GM04503 (cell line): ENCODE data around the gene TPRN.

Experiments
- DNase-seq: peaks from one replicate; pipeline ENCODE4 v3.0.0-alpha.2; 2012; ENCODE audit warnings: low read depth

Gene TPRN

GRCh38 chr9:137224830-137225694, 24.5 kb upstream of the TPRN start, which contains the start of gene CYSRT1:
Gene CYSRT1 (plus strand): TSS chr9:137225174. CDS start chr9:137225622, 448 bp downstream.
- DNase-seq, result no peak

- DNase-seq, result peak; percentile 86
Observed at GRCh38 chr9:137223078-137223970, 22.8 kb upstream of the TPRN start.

DNA sequence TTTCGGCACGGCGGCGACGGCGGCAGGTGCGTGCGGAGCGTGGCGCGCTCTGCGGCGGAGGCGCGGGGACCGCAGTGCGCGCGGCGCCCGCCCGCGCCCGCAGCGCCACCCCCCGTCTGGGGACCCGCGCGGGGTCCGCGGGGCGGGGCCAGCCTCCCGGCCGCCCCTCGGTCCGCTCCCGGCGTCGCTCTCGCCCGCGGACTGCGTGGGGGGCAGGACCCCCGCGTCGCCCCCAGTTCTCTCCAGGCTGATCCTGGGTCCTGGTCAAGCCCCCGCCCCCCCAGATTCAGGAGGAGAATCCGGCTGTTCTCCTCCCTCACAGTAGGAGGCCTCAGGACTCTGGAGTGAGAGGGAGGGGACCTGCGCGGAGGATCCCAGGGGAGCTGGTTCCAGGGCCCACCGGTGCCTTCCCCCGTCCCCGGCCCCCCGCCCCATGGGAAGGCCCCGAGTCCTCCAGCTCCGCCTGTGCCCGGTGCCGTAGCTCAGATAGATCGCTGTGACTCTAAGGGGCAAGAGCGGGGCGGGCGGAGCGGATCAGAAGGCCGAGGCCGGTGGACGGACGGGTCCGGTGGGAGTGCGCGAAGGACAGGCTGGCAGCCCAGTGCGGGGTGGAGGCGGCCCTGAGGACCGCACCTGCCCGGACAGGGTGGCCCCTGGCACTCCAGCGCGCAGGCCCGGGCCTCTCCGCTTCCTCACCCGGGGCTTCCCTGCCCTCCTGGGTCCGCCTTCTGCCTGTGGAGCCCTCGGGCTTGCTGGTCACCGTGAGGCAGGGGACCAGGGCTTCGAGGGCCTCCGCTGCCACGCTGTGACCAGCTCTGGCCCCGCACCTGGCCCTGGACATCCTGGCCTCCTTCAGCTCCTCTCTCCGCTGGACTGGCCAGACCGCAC, 21.9 kb upstream of the TPRN start, which contains the start of gene RNF208:
RNF208 (minus strand) TSS at position 51 of the 888 bp plus-strand sequence. CDS start 1,028 bp downstream, outside the sequence.
- DNase-seq, result no peak

DNA sequence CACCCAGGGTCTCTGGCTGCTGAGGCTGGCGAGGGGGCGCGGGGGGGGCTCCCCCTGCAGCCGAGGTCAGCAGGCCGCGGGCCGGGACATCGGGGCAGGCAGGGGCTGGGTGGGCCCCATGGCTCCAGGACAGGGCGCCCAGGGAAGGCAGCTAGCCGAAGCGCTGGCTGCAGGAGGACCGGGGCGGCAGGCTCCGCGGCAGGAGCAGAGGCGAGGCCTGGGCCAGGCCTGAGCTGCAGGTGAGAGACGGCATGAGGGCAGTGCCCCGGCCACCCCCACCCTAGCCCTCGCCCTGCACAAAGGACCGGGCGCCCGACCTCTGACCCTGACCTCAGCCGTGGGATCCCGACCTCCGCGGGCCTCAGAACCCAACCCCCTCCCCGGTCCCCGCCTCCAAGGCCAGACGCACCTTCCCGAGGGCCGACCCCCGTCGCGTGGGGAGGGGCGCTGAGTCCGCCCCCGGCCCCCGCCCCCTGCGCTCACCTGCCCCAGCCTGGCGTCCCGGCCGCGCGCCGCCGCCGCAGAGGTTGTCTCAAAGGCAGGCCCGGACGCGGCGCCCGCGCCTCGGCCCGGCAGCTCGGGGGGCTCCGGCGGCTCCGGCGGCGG, 21.1 kb upstream of the TPRN start:
- DNase-seq, result no peak

GRCh38 chr9:137221095-137221505, 20.6 kb upstream of the TPRN start:
- DNase-seq, result no peak

DNA sequence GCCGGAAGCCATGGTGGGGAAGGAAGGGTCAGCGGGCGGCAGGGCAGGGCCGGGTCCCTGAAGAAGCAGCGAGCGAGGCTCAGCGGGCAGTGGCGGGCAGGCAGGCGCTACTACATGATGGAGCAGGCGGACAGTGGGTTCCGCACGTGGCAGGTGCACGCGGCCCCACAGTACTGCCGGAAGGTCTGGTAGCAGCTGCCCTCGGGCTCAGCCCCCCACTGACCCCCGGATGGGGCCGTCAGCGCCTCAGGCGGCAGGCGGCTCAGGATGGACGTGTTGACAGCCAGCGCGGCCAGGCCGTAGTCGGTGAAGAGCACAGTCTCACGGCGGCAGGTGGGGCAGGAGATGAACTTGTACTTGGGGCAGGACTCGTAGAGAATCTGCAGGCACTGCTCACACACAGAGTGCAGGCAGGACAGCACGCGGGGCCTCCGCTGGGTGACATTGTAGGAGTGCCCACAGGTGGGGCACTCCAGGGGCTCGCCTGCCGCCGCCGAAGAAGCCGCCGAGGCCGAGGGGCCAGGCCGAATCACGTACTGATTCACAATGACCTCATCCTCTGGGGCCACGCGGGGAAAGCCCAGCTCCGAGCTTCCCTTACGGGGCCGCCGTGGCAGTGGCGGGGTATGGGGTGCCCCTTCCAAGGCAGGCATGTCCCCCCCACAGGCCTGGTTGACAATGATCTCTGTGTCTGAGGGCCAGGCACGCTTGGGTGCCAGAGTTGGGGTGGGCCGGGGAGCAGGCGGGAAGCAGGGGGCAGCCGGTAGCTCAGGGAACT, 20.0 kb upstream of the TPRN start:
- no peak for DNase-seq

- DNase-seq, result no peak
Observed at GRCh38 chr9:137219757-137220316, 19.3 kb upstream of the TPRN start.

- DNase-seq, result no peak
Observed at GRCh38 chr9:137218754-137219271, 18.3 kb upstream of the TPRN start.

- no peak for DNase-seq
Observed at GRCh38 chr9:137218212-137218753, 17.7 kb upstream of the TPRN start.

- no peak for DNase-seq
Observed at GRCh38 chr9:137217276-137218211, 17.0 kb upstream of the TPRN start.

GRCh38 chr9:137216188-137216965, 15.8 kb upstream of the TPRN start:
- DNase-seq, result no peak

DNA sequence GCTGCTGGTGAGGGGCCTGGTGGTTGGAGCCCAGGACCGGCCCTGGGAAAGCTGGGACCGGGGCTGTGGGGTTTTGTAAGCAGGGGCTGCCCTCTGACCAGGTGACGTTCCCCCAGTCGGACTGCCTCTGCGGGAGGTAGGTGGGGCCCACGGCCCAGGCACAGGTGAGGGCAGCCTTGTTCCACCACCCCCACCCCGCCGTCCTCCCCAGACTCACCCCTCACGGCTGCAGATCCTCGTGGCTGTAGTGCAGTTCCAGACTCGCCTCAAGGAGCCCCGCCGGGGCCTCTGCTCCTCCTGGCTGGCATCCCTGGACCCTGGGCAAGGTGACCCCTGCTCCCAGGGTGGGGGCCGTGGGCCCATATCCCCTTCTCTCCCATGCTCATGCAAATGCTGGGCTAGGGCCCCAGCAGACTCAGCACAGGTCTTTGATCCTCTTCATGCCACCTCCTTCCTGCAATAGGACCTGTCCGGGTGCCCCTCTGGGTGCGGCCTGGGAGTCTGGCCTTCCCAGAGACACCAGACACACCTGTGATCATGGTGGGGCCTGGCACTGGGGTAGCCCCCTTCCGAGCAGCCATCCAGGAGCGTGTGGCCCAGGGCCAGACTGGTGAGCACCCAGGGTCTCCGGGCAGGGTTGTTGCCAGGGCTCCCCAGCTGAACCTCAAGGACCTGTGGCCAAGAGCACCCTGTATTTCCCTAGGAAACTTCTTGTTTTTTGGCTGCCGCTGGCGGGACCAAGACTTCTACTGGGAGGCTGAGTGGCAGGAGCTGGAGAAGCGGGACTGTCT, 14.8 kb upstream of the TPRN start:
- no peak for DNase-seq

- DNase-seq, result no peak
Observed at GRCh38 chr9:137214620-137215019, 14.1 kb upstream of the TPRN start.

- DNase-seq, result no peak
Observed at GRCh38 chr9:137213160-137214060, 12.9 kb upstream of the TPRN start.

DNA sequence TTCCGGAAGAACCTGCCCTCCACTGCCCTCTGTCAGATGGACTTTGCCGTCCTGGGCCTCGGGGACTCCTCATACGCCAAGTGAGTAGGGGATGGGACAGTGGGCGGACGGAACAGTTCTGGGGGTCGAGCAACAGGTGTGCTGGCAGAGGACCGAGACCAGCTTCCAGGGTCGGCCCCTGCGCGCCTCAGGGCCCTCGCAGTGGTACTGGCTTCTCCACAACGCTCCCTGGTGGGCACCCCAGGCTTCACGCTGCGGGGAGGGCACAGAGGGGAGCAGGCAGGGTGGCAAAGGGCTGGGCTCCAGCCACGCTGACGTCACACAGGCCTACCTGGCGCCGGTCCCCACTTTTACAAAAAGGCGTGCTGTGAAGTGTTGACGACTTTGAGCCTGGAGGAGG, 12.0 kb upstream of the TPRN start:
- no peak for DNase-seq

GRCh38 chr9:137211532-137211931, 11.0 kb upstream of the TPRN start:
- DNase-seq, result no peak
